Esophagus squamous epithelium (tissue), 4 donors: Measurements from ENCODE around the gene POLR3H.

Experiments used
- CTCF ChIP-seq, 6 experiments: fragments of 450-650 bp in 4 of 6; fragments of 200-600 bp in 2 of 6; sonication (generic) in 2 of 6; IDR thresholded peaks; one replicate each; pipeline ENCODE4 v1.5.1; 2016 to 2019; ENCODE audit warnings: antibody characterized with exemption in 6 of 6, mild to moderate bottlenecking in 4 of 6, moderate library complexity in 4 of 6
- POLR2A ChIP-seq, 4 donors: fragments of 450-650 bp; IDR thresholded peaks; one replicate each; pipeline ENCODE4 v1.6.1; 2017; ENCODE audit warnings: antibody characterized with exemption in 4 of 4, mild to moderate bottlenecking in 4 of 4, moderate library complexity in 3 of 4

- TF ChIP-seq POLR2A (IDR thresholded peaks at IDR 0.05) (no peak), CTCF (IDR thresholded peaks at IDR 0.05) (no peak)
Observed at GRCh38 chr22:41507330-41508063, 36.8 kb downstream of the POLR3H start.
